AG10803 (cell line): Measurements from ENCODE around the gene ANGEL2.
"Not testable (repeated sequence)": the region's sequence is repeated elsewhere in the genome, so short reads cannot be mapped to it uniquely, and the experiment has no call there.

Experiments
- DNase-seq: peaks from one replicate; pipeline ENCODE4 v3.0.0; 2010; ENCODE audit warnings: low read depth
- H3K4me3 ChIP-seq: 2 replicates; pipeline ENCODE4 v1.5.1; 2011; ENCODE audit warnings: mild to moderate bottlenecking, low read length, control low read depth
- CTCF ChIP-seq: conservative IDR thresholded peaks from 2 replicates; pipeline ENCODE4 v1.5.1; 2011; ENCODE audit warnings: mild to moderate bottlenecking, low read length, control low read depth, inconsistent platforms

ANGEL2 gene

GRCh38 chr1:212966616-212967015 is 49.1 kb downstream of the ANGEL2 start:
- DNase-seq, result no peak
- no peak for TF ChIP-seq CTCF
- H3K4me3 ChIP-seq, result no peak overlapping the region

- not testable (repeated sequence) for H3K4me3 ChIP-seq, DNase-seq
Measured at GRCh38 chr1:212964993-212965392, 50.7 kb downstream of the ANGEL2 start.

GRCh38 chr1:212964102-212964501 is 51.6 kb downstream of the ANGEL2 start:
- TF ChIP-seq CTCF, result no peak
- no peak for DNase-seq
- H3K4me3 ChIP-seq, result no peak overlapping the region

- DNase-seq, result no peak
- no peak overlapping the region for H3K4me3 ChIP-seq
- TF ChIP-seq CTCF, result no peak
Measured at GRCh38 chr1:212962509-212962908, 53.2 kb downstream of the ANGEL2 start.

- H3K4me3 ChIP-seq, result no peak overlapping the region
- no peak for TF ChIP-seq CTCF
- DNase-seq, result no peak
Measured at GRCh38 chr1:212960932-212961331, 54.7 kb downstream of the ANGEL2 start.

GRCh38 chr1:212959266-212960220 is 56.1 kb downstream of the ANGEL2 start:
- no peak overlapping the region for H3K4me3 ChIP-seq
- TF ChIP-seq CTCF, result no peak
- DNase-seq, result no peak

- no peak for DNase-seq
- H3K4me3 ChIP-seq, result no peak overlapping the region
Measured at GRCh38 chr1:212958175-212958574, 57.5 kb downstream of the ANGEL2 start.

More at GRCh38 chr1:212958175-212958574, 57.5 kb downstream of the ANGEL2 start:
- no peak for TF ChIP-seq CTCF
